CD4-positive, alpha-beta memory T cell (primary cell): ENCODE results near the gene EBNA1BP2. TPM values are rescaled to one million over a fixed set of nuclear protein-coding genes. Genes with fewer than 3 reads are reported as not detected.

Experiments used
- CTCF ChIA-PET: fragments of 350-600 bp; sonication (Branson Sonifier 250); formaldehyde crosslinking; loops from one replicate; lab custom pipeline; 2021; ENCODE audit warnings: inconsistent platforms; ENCODE audit not compliant: partially characterized antibody; lab: Charles Lee
- POLR2A ChIA-PET: fragments of 350-600 bp; sonication (Branson Sonifier 250); formaldehyde crosslinking; loops from one replicate; lab custom pipeline; 2021; ENCODE audit not compliant: partially characterized antibody; lab: Charles Lee
- DNase-seq, 5 donors: peaks; one replicate each; pipeline versions ENCODE4 v3.0.0 to v3.0.0-alpha.2; 2020 to 2022; ENCODE audit warnings: mixed read lengths in 1 of 5
- H3K27ac ChIP-seq: one replicate; pipeline ENCODE4 v1.7.0; 2013; ENCODE audit warnings: low read depth, low read length
- H3K27me3 ChIP-seq: 2 replicates; pipeline ENCODE4 v1.7.0; 2013; ENCODE audit warnings: mild to moderate bottlenecking, low read length, moderate library complexity; ENCODE audit not compliant: insufficient read depth
- H3K36me3 ChIP-seq: 2 replicates; pipeline ENCODE4 v1.7.0; 2013; ENCODE audit warnings: mild to moderate bottlenecking, low read length, moderate library complexity; ENCODE audit not compliant: insufficient read depth
- H3K4me1 ChIP-seq: 2 replicates; pipeline ENCODE4 v1.7.0; 2013; ENCODE audit warnings: mild to moderate bottlenecking, low read length, moderate library complexity; ENCODE audit not compliant: insufficient read depth
- H3K4me3 ChIP-seq, 2 donors: one replicate each; pipeline ENCODE4 v1.7.0; 2013; ENCODE audit warnings: low read length in 2 of 2, mild to moderate bottlenecking in 1 of 2
- H3K9me3 ChIP-seq, 2 donors: one replicate each; pipeline ENCODE4 v1.7.0; 2013; ENCODE audit warnings: low read length in 2 of 2, control low read depth in 1 of 2; ENCODE audit not compliant: control insufficient read depth in 1 of 2
- H3K27ac Mint-ChIP-seq, 7 donors: one replicate each; pipeline ENCODE4 v1.8.0; 2020 to 2021; ENCODE audit warnings: mixed read lengths in 7 of 7, mild to moderate bottlenecking in 6 of 7, inconsistent platforms in 3 of 7, moderate library complexity in 3 of 7
- H3K27me3 Mint-ChIP-seq, 2 donors: one replicate each; pipeline ENCODE4 v1.8.0; 2020 to 2021; ENCODE audit warnings: mixed read lengths in 2 of 2
- H3K36me3 Mint-ChIP-seq, 2 donors: one replicate each; pipeline ENCODE4 v1.8.0; 2020 to 2021; ENCODE audit warnings: mixed read lengths in 2 of 2, inconsistent platforms in 1 of 2, mild to moderate bottlenecking in 1 of 2
- H3K4me1 Mint-ChIP-seq, 4 donors: one replicate each; pipeline ENCODE4 v1.8.0; 2020 to 2021; ENCODE audit warnings: mixed read lengths in 4 of 4, mild to moderate bottlenecking in 1 of 4
- H3K4me3 Mint-ChIP-seq, 8 donors: one replicate each; pipeline ENCODE4 v1.8.0; 2020 to 2021; ENCODE audit warnings: mixed read lengths in 8 of 8, mild to moderate bottlenecking in 7 of 8, moderate library complexity in 6 of 8, inconsistent platforms in 3 of 8
- H3K9me3 Mint-ChIP-seq, 8 donors: one replicate each; pipeline ENCODE4 v1.8.0; 2020 to 2021; ENCODE audit warnings: mixed read lengths in 8 of 8, mild to moderate bottlenecking in 5 of 8, inconsistent platforms in 3 of 8, moderate library complexity in 1 of 8
- intact Hi-C: fragments of 100-400 bp; cut with micrococcal nuclease; formaldehyde crosslinking; loops from one replicate; pipeline ENCODE4 v1.15.1; 2023
- polyA plus RNA-seq, 2 donors: library from polyadenylated mRNA; unstranded; fragments of 300-500 nt; fragmentation: Illumina TruSeq; gene quantifications; one replicate each; pipeline ENCODE4 v1.2.3, GENCODE V29; 2021
- total RNA-seq, 2 experiments: library from RNA; stranded (reverse); gene quantifications; one replicate each; pipeline ENCODE4 v1.2.3, GENCODE V29; 2021

EBNA1BP2 gene
- total and polyA plus RNA-seq, 4 experiments from 2014 or later, result 23.6 to 72.2 (median 42.2) TPM

- peaks cover 0 to 12% (median 5%) of the 10 kb centered on the region in 8 donors for H3K9me3 Mint-ChIP-seq
- H3K4me3 Mint-ChIP-seq, result no peak overlapping the region
- ChIA-PET POLR2A (no interaction called here), CTCF (interaction anchor here (1.0 kb wide), 1 partner anchor 19 kb away, joined by 4 read pairs; no protein-coding TSS in a partner anchor)
- intact Hi-C loops, result no loop called here
- Histone ChIP-seq H3K4me3 (no peak overlapping the region), H3K4me1 (no peaks in the 10 kb centered on the region), H3K27ac (no peak overlapping the region), H3K27me3 (no peaks in the 10 kb centered on the region), H3K9me3 (no peaks in the 10 kb centered on the region), H3K36me3 (no peaks in the 10 kb centered on the region)
- no peak overlapping the region for H3K27ac Mint-ChIP-seq
- peaks cover 12 to 17% of the 10 kb centered on the region in 2 donors for H3K27me3 Mint-ChIP-seq
- peaks cover 0 to 2% (median 0%) of the 10 kb centered on the region in 4 donors for H3K4me1 Mint-ChIP-seq
- DNase-seq, result no peak
- peaks cover 0 to 4% of the 10 kb centered on the region in 2 donors for H3K36me3 Mint-ChIP-seq
These were observed 35.3 kb upstream of the EBNA1BP2 start for GRCh38 chr1:43207229-43207853.

- H3K9me3 ChIP-seq, result no peaks in the 10 kb centered on the region
- peaks cover 0 to 12% (median 5%) of the 10 kb centered on the region in 8 donors for H3K9me3 Mint-ChIP-seq
- DNase-seq, result no peak
- H3K4me1 ChIP-seq, result no peaks in the 10 kb centered on the region
- POLR2A ChIA-PET, result no interaction called here
- H3K27me3 ChIP-seq, result no peaks in the 10 kb centered on the region
- H3K27ac ChIP-seq, result no peak overlapping the region
- peaks cover 0 to 2% (median 0%) of the 10 kb centered on the region in 4 donors for H3K4me1 Mint-ChIP-seq
- CTCF ChIA-PET, result no interaction called here
- no peaks in the 10 kb centered on the region for H3K36me3 ChIP-seq
- peaks cover 0 to 4% of the 10 kb centered on the region in 2 donors for H3K36me3 Mint-ChIP-seq
- H3K4me3 ChIP-seq, result no peak overlapping the region
- intact Hi-C loops, result no loop called here
- no peak overlapping the region for H3K4me3 Mint-ChIP-seq
- H3K27ac Mint-ChIP-seq, result no peak overlapping the region
- H3K27me3 Mint-ChIP-seq, result peaks cover 12 to 13% of the 10 kb centered on the region in 2 donors
These were observed 34.6 kb upstream of the EBNA1BP2 start for GRCh38 chr1:43206600-43207228.

- no peak overlapping the region for H3K27ac ChIP-seq
- intact Hi-C loops, result no loop called here
These were observed 33.6 kb upstream of the EBNA1BP2 start for GRCh38 chr1:43205671-43206070.

DNA sequence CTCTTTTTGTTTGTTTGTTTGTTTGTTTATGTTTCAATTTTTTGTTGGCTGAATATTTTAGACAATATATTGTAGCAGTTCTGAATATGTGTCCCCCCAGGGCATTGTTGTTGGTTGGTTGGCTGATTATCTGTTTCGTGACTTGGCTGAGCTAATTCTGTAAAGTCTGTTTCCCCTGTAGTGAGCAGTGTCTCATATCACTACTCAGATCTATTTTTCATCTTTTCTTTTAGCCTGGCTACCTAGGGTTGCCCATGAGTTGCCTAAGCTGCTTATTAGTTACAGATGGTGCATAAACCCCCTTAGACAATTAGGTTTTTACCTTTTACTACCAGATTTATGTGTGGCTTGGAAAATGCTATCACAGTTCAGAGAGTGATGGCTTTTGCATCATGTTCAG is 32.3 kb upstream of the EBNA1BP2 start:
- Mint-ChIP-seq H3K4me3 (no peak overlapping the region), H3K9me3 (peaks cover 0 to 12% (median 5%) of the 10 kb centered on the region in 8 donors), H3K27ac (no peak overlapping the region), H3K4me1 (peaks cover 0 to 2% (median 0%) of the 10 kb centered on the region in 4 donors), H3K27me3 (peaks cover 7 to 8% of the 10 kb centered on the region in 2 donors), H3K36me3 (peaks cover 0 to 4% of the 10 kb centered on the region in 2 donors)
- intact Hi-C loops, result no loop called here
- H3K4me1 ChIP-seq, result no peaks in the 10 kb centered on the region
- H3K27me3 ChIP-seq, result no peaks in the 10 kb centered on the region
- no peaks in the 10 kb centered on the region for H3K36me3 ChIP-seq
- CTCF ChIA-PET, result no interaction called here
- H3K9me3 ChIP-seq, result no peaks in the 10 kb centered on the region
- DNase-seq, result no peak
- H3K27ac ChIP-seq, result no peak overlapping the region
- no peak overlapping the region for H3K4me3 ChIP-seq
- POLR2A ChIA-PET, result no interaction called here

More at GRCh38 chr1:43205671-43206070, 33.6 kb upstream of the EBNA1BP2 start:
- Mint-ChIP-seq H3K27me3 (peaks cover 12 to 13% of the 10 kb centered on the region in 2 donors), H3K36me3 (peaks cover 0 to 4% of the 10 kb centered on the region in 2 donors), H3K4me1 (peaks cover 0 to 2% (median 0%) of the 10 kb centered on the region in 4 donors), H3K9me3 (peaks cover 0 to 12% (median 5%) of the 10 kb centered on the region in 8 donors), H3K27ac (no peak overlapping the region), H3K4me3 (no peak overlapping the region)
- Histone ChIP-seq H3K4me1 (no peaks in the 10 kb centered on the region), H3K9me3 (no peaks in the 10 kb centered on the region), H3K27me3 (no peaks in the 10 kb centered on the region), H3K4me3 (no peak overlapping the region), H3K36me3 (no peaks in the 10 kb centered on the region)
- POLR2A ChIA-PET, result no interaction called here
- DNase-seq, result no peak
- CTCF ChIA-PET, result no interaction called here

DNA sequence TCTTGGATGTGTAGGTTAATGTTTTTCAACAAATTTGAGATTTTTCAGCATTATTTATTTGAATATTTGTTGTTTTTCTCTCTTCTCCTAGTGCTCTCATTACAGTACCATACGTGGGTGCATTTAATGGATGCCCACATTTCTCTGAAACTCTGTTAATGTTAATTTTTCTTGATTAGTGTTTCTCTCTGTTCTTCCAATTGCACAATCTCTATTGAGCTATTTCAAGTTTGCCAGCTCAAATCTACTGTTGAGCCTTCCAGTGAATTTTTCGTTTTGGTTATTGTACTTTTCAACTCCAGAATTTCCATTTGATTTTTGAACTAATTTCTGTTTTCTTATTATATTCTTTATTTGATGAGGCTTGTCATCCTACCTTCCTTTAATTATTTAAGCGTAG is 31.8 kb upstream of the EBNA1BP2 start:
- POLR2A ChIA-PET, result no interaction called here
- H3K4me1 ChIP-seq, result no peaks in the 10 kb centered on the region
- no peaks in the 10 kb centered on the region for H3K36me3 ChIP-seq
- Mint-ChIP-seq H3K36me3 (peaks cover 0 to 4% of the 10 kb centered on the region in 2 donors), H3K4me1 (peaks cover 0 to 2% (median 0%) of the 10 kb centered on the region in 4 donors), H3K27me3 (peaks cover 7 to 8% of the 10 kb centered on the region in 2 donors), H3K9me3 (peaks cover 0 to 12% (median 5%) of the 10 kb centered on the region in 8 donors), H3K4me3 (no peak overlapping the region), H3K27ac (no peak overlapping the region)
- no peak overlapping the region for H3K4me3 ChIP-seq
- H3K27me3 ChIP-seq, result no peaks in the 10 kb centered on the region
- CTCF ChIA-PET, result interaction anchor here (1.3 kb wide), 1 partner anchor 12 kb away, joined by 3 read pairs; no protein-coding TSS in a partner anchor
- intact Hi-C loops, result no loop called here
- DNase-seq, result no peak
- H3K9me3 ChIP-seq, result no peaks in the 10 kb centered on the region
- H3K27ac ChIP-seq, result no peak overlapping the region

DNA sequence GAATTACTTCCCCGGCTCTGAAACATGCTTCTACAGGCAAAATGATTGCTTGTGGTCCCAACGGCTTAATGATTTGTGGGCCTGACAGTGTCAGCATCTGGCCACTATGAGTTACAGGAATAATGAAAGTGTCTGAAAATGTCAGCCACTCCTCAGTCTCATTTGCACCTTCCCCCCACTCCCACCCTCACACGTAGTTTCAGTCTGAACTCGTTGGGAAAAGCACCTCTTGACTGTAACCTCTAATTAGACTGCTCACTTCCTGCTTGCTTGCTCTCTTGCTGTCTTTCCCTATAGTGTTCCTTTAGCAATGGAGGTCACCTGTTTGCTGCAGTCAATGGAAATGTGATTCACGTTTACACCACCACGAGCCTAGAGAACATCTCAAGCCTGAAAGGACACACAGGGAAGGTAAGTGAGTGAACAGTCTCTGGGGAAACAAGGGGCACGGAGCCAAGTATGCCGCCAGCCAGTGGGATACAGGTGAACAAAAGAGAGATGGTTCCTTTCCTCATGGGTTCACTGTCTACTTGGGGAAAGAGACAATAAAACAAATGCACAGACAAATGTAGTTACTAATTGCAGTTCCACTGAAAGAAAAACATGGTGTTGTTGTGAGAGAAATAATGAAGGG is 27.1 kb upstream of the EBNA1BP2 start:
- intact Hi-C loops, result no loop called here
- CTCF ChIA-PET, result no interaction called here
- Mint-ChIP-seq H3K27ac (no peak overlapping the region), H3K36me3 (peaks cover 0 to 2% of the 10 kb centered on the region in 2 donors), H3K27me3 (peaks cover 0 to 7% of the 10 kb centered on the region in 2 donors), H3K4me1 (no peaks in the 10 kb centered on the region), H3K4me3 (no peak overlapping the region), H3K9me3 (peaks cover 0 to 16% (median 9%) of the 10 kb centered on the region in 8 donors)
- H3K36me3 ChIP-seq, result no peaks in the 10 kb centered on the region
- H3K9me3 ChIP-seq, result no peaks in the 10 kb centered on the region
- no peak overlapping the region for H3K4me3 ChIP-seq
- no peak for DNase-seq
- no peaks in the 10 kb centered on the region for H3K27me3 ChIP-seq
- no peaks in the 10 kb centered on the region for H3K4me1 ChIP-seq
- POLR2A ChIA-PET, result no interaction called here
- H3K27ac ChIP-seq, result no peak overlapping the region
